Pericardium fibroblast (primary cell): Measurements from ENCODE around the gene MINK1. TPM values are rescaled to one million over a fixed set of nuclear protein-coding genes. Genes with fewer than 3 reads are reported as not detected.

ENCODE experiments used
- total RNA-seq: library from RNA; depleted of rRNA; stranded (reverse); fragments of >200 nt; gene quantifications from 2 replicates; pipeline ENCODE4 v1.2.3, GENCODE V29; 2015

The MINK1 gene
- total RNA-seq = 20.4 and 29.9 TPM in 2 replicates

GRCh38 chr17:4833178-4833940 lies at the start of gene MINK1:
Gene MINK1, plus strand, starts transcription at chr17:4833340. Its CDS starts 244 bp downstream, at chr17:4833584.

GRCh38 chr17:4786106-4786511 lies 47.0 kb upstream of the MINK1 start, which contains the start of gene VMO1:
Gene VMO1, minus strand, starts transcription at chr17:4786364. Its CDS starts 12 bp downstream, at chr17:4786352.

GRCh38 chr17:4788807-4789700 lies 44.1 kb upstream of the MINK1 start, which contains the start of gene GLTPD2:
Gene GLTPD2, plus strand, starts transcription at chr17:4788964. Its CDS starts 48 bp downstream, at chr17:4789012.

GRCh38 chr17:4802228-4802627 lies 30.9 kb upstream of the MINK1 start, which contains the start of gene C17orf114:
Gene C17orf114, minus strand, starts transcription at chr17:4802328.

GRCh38 chr17:4806777-4807604 lies 26.1 kb upstream of the MINK1 start, which contains the start of gene PLD2:
Gene PLD2, plus strand, starts transcription at chr17:4807152. Its CDS starts 621 bp downstream, at chr17:4807773.

GRCh38 chr17:4899341-4900230 lies 66.4 kb downstream of the MINK1 start, which contains the start of gene C17orf107:
Gene C17orf107, plus strand, starts transcription at chr17:4899536. Its CDS starts 227 bp downstream, at chr17:4899763.

GRCh38 chr17:4903051-4903818 lies 70.1 kb downstream of the MINK1 start, which contains the start of gene CHRNE:
Gene CHRNE, minus strand, starts transcription at chr17:4903098. Its CDS starts 35 bp downstream, at chr17:4903063.

GRCh38 chr17:4931963-4932362 lies 98.8 kb downstream of the MINK1 start, which contains the start of gene GP1BA:
Gene GP1BA, plus strand, starts transcription at chr17:4932277. Its CDS starts 328 bp downstream, at chr17:4932605.

GRCh38 chr17:4939796-4940554 lies 106.8 kb downstream of the MINK1 start, which contains the start of the genes RNF167 and SLC25A11:
Gene RNF167, plus strand, starts transcription at chr17:4940268. Its CDS starts 642 bp downstream, at chr17:4940910.
Gene SLC25A11, minus strand, starts transcription at chr17:4940046. Its CDS starts 136 bp downstream, at chr17:4939910.

Other genes with a start within 250 kb of the MINK1 start
- 0.68 and 8.2 TPM in 2 replicates for gene SMTNL2, start 248.8 kb upstream of the MINK1 start, total RNA-seq
- 0.51 and 10.5 TPM in 2 replicates for gene ALOX15, start 191.7 kb upstream of the MINK1 start, total RNA-seq
- gene PELP1, start 129.2 kb upstream of the MINK1 start, total RNA-seq = 17.4 and 45.6 TPM in 2 replicates
- gene ARRB2, start 122.7 kb upstream of the MINK1 start, total RNA-seq = 5.5 and 7.2 TPM in 2 replicates
- gene MED11, start 101.9 kb upstream of the MINK1 start, total RNA-seq = 15.4 and 27.8 TPM in 2 replicates
- gene ZMYND15, start 93.5 kb upstream of the MINK1 start, total RNA-seq = not detected in 2 replicates
- gene CXCL16, start 93.4 kb upstream of the MINK1 start, total RNA-seq = 0.68 and 3.3 TPM in 2 replicates
- gene TM4SF5, start 61.5 kb upstream of the MINK1 start, total RNA-seq = not detected in 2 replicates
- 0.17 and 0.58 TPM in 2 replicates for gene VMO1, start 47.0 kb upstream of the MINK1 start, total RNA-seq
- not detected in 2 replicates for gene GLTPD2, start 44.4 kb upstream of the MINK1 start, total RNA-seq
- gene PSMB6, start 37.2 kb upstream of the MINK1 start, total RNA-seq = 114 and 165 TPM in 2 replicates
- 19.1 and 26.8 TPM in 2 replicates for gene PLD2, start 26.2 kb upstream of the MINK1 start, total RNA-seq
- 3.8 and 5.4 TPM in 2 replicates for gene C17orf107, start 66.2 kb downstream of the MINK1 start, total RNA-seq
- gene CHRNE, start 69.8 kb downstream of the MINK1 start, total RNA-seq = 0.51 TPM in 1 of 2 replicates, not detected in the other
- not detected in 2 replicates for gene GP1BA, start 98.9 kb downstream of the MINK1 start, total RNA-seq
- 31.3 and 50.4 TPM in 2 replicates for gene SLC25A11, start 106.7 kb downstream of the MINK1 start, total RNA-seq
- 55.7 and 65.9 TPM in 2 replicates for gene RNF167, start 106.9 kb downstream of the MINK1 start, total RNA-seq
- 692 and 1,126 TPM in 2 replicates for gene PFN1, start 115.2 kb downstream of the MINK1 start, total RNA-seq
- gene ENO3, start 117.8 kb downstream of the MINK1 start, total RNA-seq = 1.6 and 10.7 TPM in 2 replicates
- gene SPAG7, start 134.5 kb downstream of the MINK1 start, total RNA-seq = 55.8 and 67.8 TPM in 2 replicates
- gene CAMTA2, start 154.3 kb downstream of the MINK1 start, total RNA-seq = 19.3 and 28.2 TPM in 2 replicates
- gene INCA1, start 164.2 kb downstream of the MINK1 start, total RNA-seq = 0.47 and 1.6 TPM in 2 replicates
- gene KIF1C, start 164.6 kb downstream of the MINK1 start, total RNA-seq = 36.3 and 55.4 TPM in 2 replicates
- gene SLC52A1, start 202.1 kb downstream of the MINK1 start, total RNA-seq = not detected in 2 replicates
- gene ZFP3, start 245.1 kb downstream of the MINK1 start, total RNA-seq = 1.4 and 1.8 TPM in 2 replicates